GM18502 (cell line): ENCODE results near the gene ELAVL4.
"Not testable (repeated sequence)": the region's sequence is repeated elsewhere in the genome, so short reads cannot be mapped to it uniquely, and the experiment has no call there.

Experiments
- ATAC-seq: cut with Tn5 transposase; IDR thresholded peaks from one replicate; pipeline ENCODE4 v1.9.1; 2021; ENCODE audit warnings: mild to moderate bottlenecking; ENCODE audit not compliant: unreplicated experiment, poor library complexity

The ELAVL4 gene

DNA sequence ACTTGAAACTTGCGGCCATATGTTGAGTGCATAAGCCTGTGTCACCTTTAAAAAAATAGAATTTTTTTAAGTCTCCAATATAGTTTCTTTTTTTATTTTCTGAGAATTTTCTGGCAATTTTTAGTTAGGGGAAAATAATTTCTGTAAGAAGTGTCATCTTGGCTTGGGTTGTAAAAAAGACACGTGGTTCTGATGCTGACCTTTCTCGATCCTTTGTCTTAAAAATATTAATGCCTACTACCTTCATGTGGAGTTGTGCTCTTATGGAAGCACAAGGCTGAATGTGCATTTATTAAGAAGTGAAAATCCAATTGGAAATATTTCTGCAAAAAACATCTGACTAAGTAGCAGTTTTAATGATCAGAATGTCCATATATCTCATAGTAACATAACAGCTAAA, 3.5 kb downstream of the ELAVL4 start:
- ATAC-seq, result no peak

DNA sequence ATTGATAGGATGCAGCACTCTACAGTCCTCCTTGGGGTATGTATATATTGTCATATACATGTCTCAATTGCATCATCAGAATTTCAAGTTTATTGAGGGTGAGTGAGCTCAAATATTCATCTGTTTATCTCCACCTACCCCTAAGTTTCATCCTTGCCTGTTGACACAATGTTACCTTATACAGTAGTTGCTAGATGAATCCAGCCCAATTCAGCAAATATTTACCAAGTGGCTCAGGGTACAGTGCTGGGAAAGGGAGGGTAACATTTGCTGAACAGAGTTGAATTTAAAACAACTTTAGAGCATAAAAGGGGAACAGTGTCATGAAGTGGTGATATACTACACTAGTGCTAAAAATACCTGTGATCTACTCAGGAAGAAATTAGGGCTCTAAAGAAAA, 14.4 kb downstream of the ELAVL4 start:
- no peak for ATAC-seq

DNA sequence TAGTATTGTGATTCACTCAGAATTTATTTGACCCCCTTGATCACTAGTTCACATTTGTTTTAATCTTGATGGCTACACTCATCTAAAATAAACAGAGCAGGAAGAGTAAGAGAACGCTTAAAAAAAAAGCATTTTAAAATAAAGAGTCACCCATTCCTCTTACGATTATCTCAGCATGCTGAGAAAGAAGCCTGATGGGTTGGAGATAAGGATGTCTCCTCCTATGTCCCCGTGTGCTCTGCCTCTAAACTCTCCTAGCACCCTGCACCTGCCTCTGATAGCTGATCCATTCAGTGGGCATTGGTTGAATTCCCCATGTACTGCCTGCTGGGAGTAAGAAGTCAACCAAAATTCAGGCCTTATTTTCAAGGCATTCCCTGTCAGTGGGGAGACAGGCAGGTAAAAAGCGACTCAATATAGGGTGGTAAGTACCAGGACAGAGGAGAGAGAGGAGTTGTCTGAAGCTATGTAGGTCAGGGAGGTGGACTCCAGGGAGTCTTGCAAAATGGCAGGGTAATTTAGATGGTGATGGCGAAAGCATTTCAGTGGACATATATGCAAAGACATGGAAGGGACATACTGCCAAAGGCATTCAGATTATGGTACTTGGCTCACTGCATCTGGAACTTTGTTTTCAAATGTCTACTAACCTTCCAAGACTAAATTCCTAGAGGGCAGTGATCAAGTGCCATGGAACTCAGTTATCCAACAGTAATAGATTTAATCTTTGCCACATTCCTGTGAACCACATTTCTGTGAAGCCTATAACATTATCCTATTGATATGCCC, 18.4 kb downstream of the ELAVL4 start:
- ATAC-seq, result no peak

DNA sequence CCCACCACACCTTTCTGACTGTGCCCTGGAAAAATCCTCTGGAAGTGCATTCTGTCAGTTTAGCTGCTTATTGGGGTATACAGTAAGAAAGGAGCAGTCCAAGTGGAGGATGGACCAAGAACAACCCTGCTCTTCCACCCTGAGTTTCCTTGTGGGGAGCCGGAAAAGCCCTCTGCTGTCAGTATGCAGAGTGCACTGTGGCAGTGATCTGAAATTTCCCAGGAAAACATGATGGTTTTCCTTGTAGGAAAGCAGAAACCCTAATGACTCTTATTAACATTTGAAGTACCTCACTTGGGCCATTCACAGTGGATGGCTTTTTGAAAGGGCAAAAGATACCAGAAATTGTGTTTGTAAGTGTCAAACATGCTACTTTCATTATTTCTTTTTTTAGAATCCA, 20.5 kb downstream of the ELAVL4 start:
- ATAC-seq, result no peak

DNA sequence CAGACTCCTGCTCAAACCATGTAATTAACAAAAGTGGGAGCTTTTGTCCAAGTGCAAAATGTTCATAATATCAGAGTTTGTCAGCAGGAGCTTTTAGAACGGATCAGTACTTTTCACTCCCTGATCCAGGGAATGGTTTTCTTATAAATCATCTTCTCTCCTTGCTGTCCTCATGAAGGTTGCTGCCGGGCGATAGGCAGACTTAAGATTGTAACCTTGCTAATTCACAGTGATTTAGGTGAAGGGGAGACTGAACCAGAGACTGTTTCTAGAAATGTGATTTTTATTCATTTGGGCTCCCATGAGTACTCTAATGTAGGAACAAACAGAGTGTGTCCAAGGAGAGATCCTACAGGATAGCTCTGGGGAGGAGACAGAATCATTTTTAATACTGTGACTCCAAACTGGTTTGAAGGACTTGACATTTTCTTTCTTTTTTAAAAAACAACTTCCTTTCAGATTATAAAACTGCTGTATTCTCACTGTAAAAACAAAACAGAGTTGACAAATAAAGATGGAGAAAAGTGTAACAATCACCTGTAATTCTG, 23.7 kb downstream of the ELAVL4 start:
- no peak for ATAC-seq

DNA sequence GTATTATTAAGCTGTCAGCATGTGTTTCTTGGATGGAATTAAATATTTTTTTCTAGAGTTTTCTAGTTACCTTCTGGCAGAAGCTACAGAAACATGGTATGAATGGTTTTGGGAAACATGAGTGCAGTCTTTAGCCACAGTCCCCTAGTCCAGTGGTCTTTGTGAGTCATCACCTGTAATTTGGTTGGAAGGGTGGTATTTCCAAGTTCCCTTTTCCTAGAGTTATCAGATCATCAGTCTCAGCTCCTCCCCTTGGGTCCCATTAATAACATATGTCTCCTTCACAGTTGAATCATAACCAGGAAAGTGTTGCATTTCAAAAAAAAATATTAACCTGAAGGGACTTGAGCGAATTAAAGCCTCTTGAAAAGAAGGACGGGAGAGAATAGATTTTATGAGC, 27.0 kb downstream of the ELAVL4 start:
- ATAC-seq, result no peak

DNA sequence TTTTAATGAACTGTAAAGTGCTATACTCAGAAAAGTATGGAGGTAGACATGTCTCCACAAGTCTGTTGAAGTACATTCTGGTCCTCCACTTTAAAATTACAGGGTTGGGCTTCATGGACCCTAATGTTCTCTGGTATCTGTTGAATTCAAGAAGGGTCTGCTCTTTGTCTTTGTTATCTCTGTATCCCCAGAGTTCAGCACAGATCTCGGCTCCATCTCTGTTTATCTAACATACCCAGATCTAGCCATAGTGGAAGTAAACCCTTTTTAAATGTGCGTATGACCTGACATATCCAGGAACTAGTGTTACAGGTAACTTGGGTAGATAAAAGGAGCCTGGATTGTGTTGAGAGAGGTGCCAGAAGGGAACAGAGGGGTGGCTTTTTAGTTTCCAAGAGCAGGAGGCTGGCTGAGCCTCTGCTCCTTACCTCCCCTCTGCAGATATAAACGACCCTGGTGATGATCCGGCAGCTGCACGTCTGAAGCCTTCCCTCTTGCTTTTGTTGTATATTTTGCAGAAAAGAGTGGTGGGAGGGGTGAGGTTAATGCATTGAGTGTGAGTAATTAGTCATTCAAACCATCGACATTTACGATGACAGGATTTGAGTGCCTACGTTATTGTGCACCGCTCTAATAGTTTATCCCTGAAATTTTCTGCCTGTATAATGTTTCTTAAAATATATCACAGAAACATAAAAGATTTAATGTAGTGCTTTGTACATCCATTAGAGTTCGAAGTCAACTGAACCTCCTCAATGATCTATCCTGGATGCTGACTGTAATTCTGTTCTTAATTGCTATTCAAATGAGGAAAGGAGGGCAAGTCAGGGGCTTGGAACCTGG, 30.8 kb downstream of the ELAVL4 start:
- no peak for ATAC-seq

DNA sequence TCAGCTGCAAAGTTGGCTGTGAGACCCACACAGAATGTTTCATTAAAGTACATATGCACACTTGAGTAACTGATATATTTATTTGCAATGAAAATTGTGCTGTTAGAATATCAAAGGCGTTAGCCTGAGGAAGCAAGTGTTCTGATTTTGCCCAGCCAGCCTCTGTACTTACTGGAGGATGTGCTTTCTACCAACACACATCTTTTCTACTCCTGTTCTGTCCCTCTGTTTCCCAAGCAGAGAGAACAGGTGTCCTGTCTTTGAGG, 31.4 kb downstream of the ELAVL4 start:
- ATAC-seq, result no peak

- ATAC-seq, result no peak
Measured at GRCh38 chr1:50147191-50147850, 38.6 kb downstream of the ELAVL4 start.

GRCh38 chr1:50148142-50148923, 39.6 kb downstream of the ELAVL4 start:
- no peak for ATAC-seq

DNA sequence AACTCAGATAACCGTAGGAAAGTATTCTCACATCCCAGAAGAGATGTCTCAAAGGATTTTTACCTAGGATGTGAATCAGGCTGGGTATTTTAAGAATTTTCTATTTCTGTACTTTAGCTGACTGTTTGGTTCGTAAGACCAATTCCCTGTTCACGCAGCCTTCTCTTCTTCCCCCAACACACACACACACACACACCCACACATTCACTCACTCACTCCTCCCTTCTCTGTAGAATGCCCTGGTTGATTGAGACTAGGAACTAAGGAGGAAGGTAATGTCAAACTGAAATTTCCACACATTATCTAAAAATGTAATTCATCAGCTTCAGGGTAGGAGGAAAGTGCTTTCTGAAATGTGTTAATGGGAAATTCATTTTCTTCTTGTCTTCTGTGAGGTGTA, 43.5 kb downstream of the ELAVL4 start:
- no peak for ATAC-seq

GRCh38 chr1:50155541-50155940, 46.8 kb downstream of the ELAVL4 start:
- ATAC-seq, result no peak

- no peak for ATAC-seq
Measured at GRCh38 chr1:50156241-50157010, 47.7 kb downstream of the ELAVL4 start.

- no peak for ATAC-seq
Measured at GRCh38 chr1:50157306-50157941, 48.7 kb downstream of the ELAVL4 start.

GRCh38 chr1:50158421-50158820, 49.7 kb downstream of the ELAVL4 start:
- ATAC-seq, result no peak

DNA sequence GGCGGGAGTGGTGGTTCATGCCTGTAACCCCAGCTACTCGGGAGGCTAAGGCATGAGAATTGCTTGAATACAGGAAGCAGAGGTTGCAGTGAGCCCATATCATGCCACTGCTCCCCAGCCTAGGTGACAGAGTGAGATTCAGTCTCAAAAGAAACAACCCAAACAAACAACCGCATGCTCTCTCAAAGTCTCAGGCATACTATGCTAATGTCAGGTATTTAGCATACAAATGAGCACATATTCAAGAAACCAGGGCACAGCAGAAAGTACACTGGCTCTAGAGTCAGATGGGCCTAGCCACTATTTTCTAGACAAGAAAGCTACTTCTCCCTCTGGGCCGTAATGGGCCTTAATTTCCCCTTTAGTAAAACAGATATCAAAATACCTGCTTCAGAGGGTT, 55.0 kb downstream of the ELAVL4 start:
- ATAC-seq, result no peak

DNA sequence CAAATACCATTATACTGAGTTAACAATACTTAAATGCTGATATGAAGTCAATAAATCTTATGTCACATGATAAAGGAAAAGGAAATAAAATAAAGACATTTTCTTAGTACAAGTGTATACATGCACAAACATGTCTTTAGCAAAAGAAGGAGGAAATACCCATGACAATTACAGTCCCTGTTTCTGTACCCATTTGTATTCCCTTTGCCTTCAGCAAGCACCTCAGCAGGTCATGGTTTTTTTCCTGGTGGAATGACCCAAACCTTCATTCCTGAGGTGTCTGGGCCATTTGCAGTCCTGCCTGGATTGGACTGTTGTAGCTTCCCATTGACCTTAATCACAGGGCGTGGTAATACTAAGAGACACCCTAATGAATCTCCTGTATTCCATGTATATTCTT, 57.6 kb downstream of the ELAVL4 start:
- not testable (repeated sequence) for ATAC-seq

- ATAC-seq, result no peak
Measured at GRCh38 chr1:50172299-50172698, 63.6 kb downstream of the ELAVL4 start.

DNA sequence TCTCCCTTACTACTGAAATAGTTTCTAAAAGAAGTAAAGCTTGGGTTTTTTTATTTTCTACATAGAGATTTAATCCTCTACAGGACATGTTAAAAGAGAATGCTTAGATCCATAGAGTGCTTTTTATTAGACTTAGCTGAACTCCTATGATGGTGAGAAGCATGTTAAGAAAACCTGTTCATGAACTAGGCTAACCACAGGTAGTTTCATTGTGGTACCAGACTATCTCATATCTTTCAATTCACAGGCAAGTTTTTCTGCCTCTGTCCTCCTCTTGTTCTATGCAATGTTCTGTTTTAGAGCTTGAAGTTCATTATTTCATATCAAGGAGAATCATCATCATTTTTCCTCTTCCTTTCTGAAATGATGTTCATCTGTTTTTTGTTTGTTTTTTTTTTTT, 65.4 kb downstream of the ELAVL4 start:
- no peak for ATAC-seq
